SK-N-SH (cell line): ENCODE results near the gene MYH11. TPM values are rescaled to one million over a fixed set of nuclear protein-coding genes. Genes with fewer than 3 reads are reported as not detected.

Source experiments
- CTCF ChIA-PET: fragments of 300-600, 350-600 bp; formaldehyde crosslinking; extraction: SDS; loops from one replicate; lab custom pipeline; 2021; lab: Yijun Ruan, JAX
- POLR2A ChIA-PET: fragments of 350-600 bp; sonication (Branson Sonifier 250); formaldehyde crosslinking; extraction: SDS; loops from one replicate; lab custom pipeline; 2020; ENCODE audit warnings: antibody characterized with exemption, inconsistent platforms; lab: Yijun Ruan, JAX
- DNase-seq: peaks from one replicate; pipeline ENCODE4 v3.0.0; 2012
- H2AFZ ChIP-seq: fragments of 200-600 bp; sonication (generic); 2 replicates; pipeline ENCODE4 v1.8.1; 2016; ENCODE audit warnings: antibody characterized with exemption, mild to moderate bottlenecking, low read depth
- H3F3A ChIP-seq: fragments of 200-600 bp; sonication (generic); replicated peaks from 2 replicates; pipeline ENCODE3; 2016; ENCODE audit warnings: antibody characterized with exemption, mild to moderate bottlenecking; ENCODE audit not compliant: insufficient read depth
- H3K27ac ChIP-seq, 2 experiments: fragments of 200-500 bp in 1 of 2; fragments of 200-600 bp in 1 of 2; sonication (Bioruptor generic) in 1 of 2; sonication (generic), shearing (Covaris generic) in 1 of 2; 2 replicates each; pipeline versions ENCODE4 v1.5.1 to v1.6.1; 2014 to 2016; ENCODE audit warnings: low read depth in 2 of 2, inconsistent platforms in 1 of 2, low read length in 1 of 2, mild to moderate bottlenecking in 1 of 2, mixed read lengths in 1 of 2
- H3K27me3 ChIP-seq: fragments of 200-600 bp; sonication (generic), shearing (Covaris generic); 2 replicates; pipeline ENCODE4 v1.6.1; 2016; ENCODE audit warnings: mixed run types; ENCODE audit not compliant: insufficient read depth
- H3K36me3 ChIP-seq, 2 experiments: fragments of 200-500 bp in 1 of 2; fragments of 200-600 bp in 1 of 2; sonication (Bioruptor generic) in 1 of 2; sonication (generic) in 1 of 2; replicated peaks in 1 of 2; 2 replicates each; pipeline versions ENCODE3 to v1.5.1; 2014 to 2016; ENCODE audit warnings: low read length in 1 of 2, mild to moderate bottlenecking in 1 of 2; ENCODE audit not compliant: insufficient read depth in 2 of 2, control insufficient read depth in 1 of 2
- H3K4me1 ChIP-seq, 2 experiments: fragments of 200-500 bp in 1 of 2; fragments of 200-600 bp in 1 of 2; sonication (Bioruptor generic) in 1 of 2; sonication (generic), shearing (Covaris generic) in 1 of 2; 2 replicates each; pipeline versions ENCODE4 v1.5.1 to v1.6.1; 2014 to 2016; ENCODE audit warnings: low read depth in 1 of 2, low read length in 1 of 2, mixed run types in 1 of 2; ENCODE audit not compliant: insufficient read depth in 2 of 2, control insufficient read depth in 1 of 2
- H3K4me2 ChIP-seq: fragments of 200-600 bp; sonication (generic), shearing (Covaris generic); 2 replicates; pipeline ENCODE4 v1.6.1; 2017; ENCODE audit warnings: mixed run types
- H3K4me3 ChIP-seq, 2 experiments: fragments of 200-500 bp in 1 of 2; fragments of 200-600 bp in 1 of 2; sonication (Bioruptor generic) in 1 of 2; sonication (generic), shearing (Covaris generic) in 1 of 2; 2 replicates each; pipeline versions ENCODE4 v1.5.1 to v1.8.1; 2014 to 2016; ENCODE audit warnings: low read depth in 2 of 2, inconsistent platforms in 1 of 2, low read length in 1 of 2, mild to moderate bottlenecking in 1 of 2, mixed read lengths in 1 of 2, moderate library complexity in 1 of 2
- H3K79me2 ChIP-seq: fragments of 200-600 bp; sonication (generic); 2 replicates; pipeline ENCODE4 v1.8.1; 2017; ENCODE audit warnings: mild to moderate bottlenecking; ENCODE audit not compliant: insufficient read depth
- H3K9ac ChIP-seq: fragments of 200-600 bp; sonication (generic); 2 replicates; pipeline ENCODE4 v1.6.1; 2017; ENCODE audit warnings: mixed run types
- H3K9me2 ChIP-seq: fragments of 200-600 bp; sonication (generic); 2 replicates; pipeline ENCODE4 v1.6.1; 2017; ENCODE audit warnings: mixed run types
- H3K9me3 ChIP-seq: fragments of 200-600 bp; sonication (generic); 2 replicates; pipeline ENCODE4 v1.6.1; 2017; ENCODE audit warnings: mixed run types, mild to moderate bottlenecking, moderate library complexity
- H4K20me1 ChIP-seq: fragments of 200-600 bp; sonication (generic); 2 replicates; pipeline ENCODE4 v1.6.1; 2017; ENCODE audit warnings: mild to moderate bottlenecking, mixed run types; ENCODE audit not compliant: insufficient read depth
- CTCF ChIP-seq: fragments of 200-600 bp; sonication (generic); IDR thresholded peaks from 2 replicates; pipeline ENCODE4 v1.6.1; 2017; ENCODE audit warnings: antibody characterized with exemption, mild to moderate bottlenecking, moderate library complexity
- EZH2phosphoT487 ChIP-seq: fragments of 200-600 bp; sonication (generic); IDR thresholded peaks from 2 replicates; pipeline ENCODE4 v1.6.1; 2017; ENCODE audit warnings: low read depth, mixed run types, mild to moderate bottlenecking, antibody characterized with exemption, moderate library complexity, borderline replicate concordance
- FOSL2 ChIP-seq: IDR thresholded peaks from 2 replicates; pipeline ENCODE4 v1.4.0; 2012; ENCODE audit warnings: low read depth, mild to moderate bottlenecking, moderate library complexity, borderline replicate concordance
- FOXJ3 ChIP-seq: sonication (generic); formaldehyde crosslinking; IDR thresholded peaks from 2 replicates; pipeline ENCODE4 v1.5.1; 2020; ENCODE audit warnings: mild to moderate bottlenecking, missing genetic modification reagents
- GATA2 ChIP-seq: sonication (generic); formaldehyde crosslinking; IDR thresholded peaks from 2 replicates; pipeline ENCODE4 v1.5.0; 2020; ENCODE audit warnings: mild to moderate bottlenecking, missing genetic modification reagents
- IRF3 ChIP-seq: fragments of 150-350 bp; IDR thresholded peaks from 2 replicates; pipeline ENCODE4 v1.6.1; 2016; ENCODE audit warnings: mild to moderate bottlenecking, low read depth, low read length
- JUND ChIP-seq: IDR thresholded peaks from 2 replicates; pipeline ENCODE4 v1.4.0; 2012
- MEF2A ChIP-seq: IDR thresholded peaks from 2 replicates; pipeline ENCODE4 v1.4.0; 2012; ENCODE audit warnings: low read depth, borderline replicate concordance
- MXI1 ChIP-seq: IDR thresholded peaks from 2 replicates; pipeline ENCODE4 v1.6.1; 2012; ENCODE audit warnings: mild to moderate bottlenecking, low read depth, low read length, improper control_type of control experiment
- NFIC ChIP-seq: IDR thresholded peaks from 2 replicates; pipeline ENCODE4 v1.4.0; 2012; ENCODE audit warnings: borderline replicate concordance
- RCOR1 ChIP-seq: fragments of 150-350 bp; IDR thresholded peaks from 2 replicates; pipeline ENCODE4 v1.6.1; 2017; ENCODE audit warnings: antibody characterized with exemption, low read length
- RFX5 ChIP-seq: IDR thresholded peaks from 2 replicates; pipeline ENCODE4 v1.6.1; 2012; ENCODE audit warnings: mild to moderate bottlenecking, improper control_type of control experiment, low read length
- SIN3A ChIP-seq: IDR thresholded peaks from 2 replicates; pipeline ENCODE4 v1.6.1; 2012; ENCODE audit warnings: low read depth, mild to moderate bottlenecking, low read length, moderate library complexity, borderline replicate concordance
- SMC3 ChIP-seq: IDR thresholded peaks from 2 replicates; pipeline ENCODE4 v1.6.1; 2012; ENCODE audit warnings: low read depth, low read length, improper control_type of control experiment
- TAF1 ChIP-seq: IDR thresholded peaks from 2 replicates; pipeline ENCODE4 v1.6.1; 2012; ENCODE audit warnings: low read depth, mild to moderate bottlenecking, low read length, moderate library complexity, borderline replicate concordance
- USF1 ChIP-seq: IDR thresholded peaks from 2 replicates; pipeline ENCODE4 v1.4.0; 2012; ENCODE audit warnings: low read depth, borderline replicate concordance
- USF2 ChIP-seq: fragments of 150-350 bp; IDR thresholded peaks from 2 replicates; pipeline ENCODE4 v1.6.1; 2017; ENCODE audit warnings: antibody characterized with exemption, low read length, low read depth, borderline replicate concordance
- YY1 ChIP-seq: IDR thresholded peaks from 2 replicates; pipeline ENCODE4 v1.4.0; 2012; ENCODE audit warnings: low read depth, mild to moderate bottlenecking
- ZBTB33 ChIP-seq: IDR thresholded peaks from 2 replicates; pipeline ENCODE4 v1.4.0; 2012; ENCODE audit warnings: low read depth, borderline replicate concordance
- WGBS: methylation state at CpG from one replicate; pipeline ENCODE4 v1.1.6; 2017; ENCODE audit warnings: low lambda C conversion rate; 5-methylcytosine and 5-hydroxymethylcytosine counted together
- polyA plus RNA-seq, 3 experiments: library from polyadenylated mRNA; depleted of rRNA; stranded (reverse); fragments of >200 nt; gene quantifications; 2 replicates each; pipeline ENCODE4 v1.2.3, GENCODE V29; 2012

The MYH11 gene
- polyA plus RNA-seq, 1 of the 3 experiments (the other 2 are of a cell fraction): 0.02 TPM

- DNase-seq: no peak
- Histone ChIP-seq H3K9me2 (no peaks in the 10 kb centered on the region), H3K9ac (no peak overlapping the region), H3K27ac (no peak overlapping the region), H3K79me2 (no peaks in the 10 kb centered on the region), H3K4me2 (no peak overlapping the region), H3K9me3 (no peaks in the 10 kb centered on the region), H3K4me3 (no peak overlapping the region), H3K4me1 (no peaks in the 10 kb centered on the region), H3F3A (no peaks in the 10 kb centered on the region), H2AFZ (no peak overlapping the region), H3K36me3 (no peaks in the 10 kb centered on the region), H4K20me1 (no peaks in the 10 kb centered on the region), H3K27me3 (no peaks in the 10 kb centered on the region)
- 67% methylated on average over 7 of the region's 7 CpGs for WGBS
- no peak for TF ChIP-seq SIN3A
- TF ChIP-seq GATA2: no peak
- CTCF ChIA-PET: interaction anchor here (1.3 kb wide), 1 partner anchor 14 kb away, joined by 5 read pairs; no protein-coding TSS in a partner anchor
- POLR2A ChIA-PET: no interaction called here
Observed at GRCh38 chr16:15751940-15752339, 104.9 kb downstream of the MYH11 start.

- H3K36me3 ChIP-seq: no peaks in the 10 kb centered on the region
- no peak for DNase-seq
Observed at GRCh38 chr16:15749985-15750384, 106.8 kb downstream of the MYH11 start.

More at GRCh38 chr16:15749985-15750384, 106.8 kb downstream of the MYH11 start:
- no peak overlapping the region for H3K9ac ChIP-seq
- H3F3A ChIP-seq: no peaks in the 10 kb centered on the region
- TF ChIP-seq GATA2: no peak
- no peak for TF ChIP-seq FOSL2
- no peak for TF ChIP-seq TAF1
- TF ChIP-seq MEF2A: no peak
- no peak for TF ChIP-seq NFIC
- no peak for TF ChIP-seq YY1
- no peak for TF ChIP-seq ZBTB33
- TF ChIP-seq RCOR1: no peak
- TF ChIP-seq EZH2phosphoT487: no peak
- TF ChIP-seq JUND: no peak
- no peak for TF ChIP-seq RFX5
- TF ChIP-seq SIN3A: no peak
- TF ChIP-seq USF2: no peak
- no peak for TF ChIP-seq USF1
- TF ChIP-seq MXI1: no peak
- TF ChIP-seq FOXJ3 (CRISPR knock-in tag): no peak
- no peak for TF ChIP-seq IRF3
- no peak for TF ChIP-seq CTCF
- TF ChIP-seq SMC3: no peak
- TF ChIP-seq, all 33 proteins: peak for 0
- H3K27me3 ChIP-seq: no peaks in the 10 kb centered on the region
- WGBS: 68% methylated on average over 5 of the region's 18 CpGs
- ChIA-PET CTCF (interaction anchor here (1.3 to 1.4 kb wide), 2 partner anchors 12 to 16 kb away, joined by 4 read pairs; no protein-coding TSS in a partner anchor), POLR2A (no interaction called here)
- H2AFZ ChIP-seq: no peak overlapping the region
- H3K4me2 ChIP-seq: no peak overlapping the region
- H3K4me1 ChIP-seq: no peaks in the 10 kb centered on the region
- no peaks in the 10 kb centered on the region for H3K79me2 ChIP-seq
- H4K20me1 ChIP-seq: no peaks in the 10 kb centered on the region
- H3K4me3 ChIP-seq: no peak overlapping the region
- H3K9me2 ChIP-seq: no peaks in the 10 kb centered on the region
- no peaks in the 10 kb centered on the region for H3K9me3 ChIP-seq
- H3K27ac ChIP-seq: no peak overlapping the region
